GM12874 (cell line): ENCODE data around the gene TMEM72.

Experiments used
- TF ChIP-seq, protein P1 (sequence below): IDR thresholded peaks from 2 replicates; pipeline ENCODE4 v1.5.1; 2011; ENCODE audit warnings: low read depth, mild to moderate bottlenecking, control low read depth, low read length, moderate library complexity; ENCODE audit not compliant: insufficient read depth

TMEM72 gene

DNA sequence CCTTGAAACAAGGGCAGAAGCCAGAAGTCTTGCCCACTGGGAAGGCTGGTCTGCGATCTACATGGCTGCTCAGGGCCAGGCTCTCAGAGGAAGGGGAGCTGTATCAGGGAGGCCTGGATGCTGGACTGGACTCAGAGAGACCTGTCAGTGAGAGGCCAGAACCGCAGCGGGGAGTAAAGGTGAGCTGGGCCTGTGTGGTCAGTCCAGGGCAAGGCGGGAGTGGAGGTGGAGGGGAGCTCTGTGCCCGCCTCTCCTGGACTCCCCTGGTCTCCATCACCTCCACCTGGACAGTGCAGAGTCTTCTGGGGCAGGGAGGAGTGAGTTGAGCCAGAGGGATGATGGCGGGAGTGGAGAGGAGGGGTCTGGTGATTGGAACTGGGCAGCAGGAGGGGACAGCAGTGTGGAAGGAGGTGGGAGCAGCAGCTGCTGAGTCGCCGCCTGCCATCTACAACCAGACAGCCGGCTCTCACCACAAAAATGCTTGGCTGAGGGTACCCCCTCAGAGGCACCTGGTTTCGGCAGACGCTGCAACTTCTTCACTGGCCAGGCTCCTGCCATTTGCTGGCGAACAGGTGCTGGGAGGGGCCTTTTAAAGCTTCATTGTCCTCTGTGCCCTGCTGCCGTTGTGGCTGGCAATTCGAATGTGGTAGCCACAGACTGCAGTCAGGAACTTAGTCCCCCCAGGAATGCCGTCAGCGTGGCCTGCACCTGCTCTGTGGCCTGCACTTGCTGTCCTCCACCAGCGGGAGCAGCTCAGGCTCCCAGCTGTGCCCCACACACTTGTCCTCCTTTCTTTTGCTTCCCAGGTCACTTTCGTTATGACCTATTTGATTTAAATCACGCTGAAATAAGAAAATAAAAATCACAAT lies 52.0 kb downstream of the TMEM72 start:
- TF ChIP-seq, protein P1, sequence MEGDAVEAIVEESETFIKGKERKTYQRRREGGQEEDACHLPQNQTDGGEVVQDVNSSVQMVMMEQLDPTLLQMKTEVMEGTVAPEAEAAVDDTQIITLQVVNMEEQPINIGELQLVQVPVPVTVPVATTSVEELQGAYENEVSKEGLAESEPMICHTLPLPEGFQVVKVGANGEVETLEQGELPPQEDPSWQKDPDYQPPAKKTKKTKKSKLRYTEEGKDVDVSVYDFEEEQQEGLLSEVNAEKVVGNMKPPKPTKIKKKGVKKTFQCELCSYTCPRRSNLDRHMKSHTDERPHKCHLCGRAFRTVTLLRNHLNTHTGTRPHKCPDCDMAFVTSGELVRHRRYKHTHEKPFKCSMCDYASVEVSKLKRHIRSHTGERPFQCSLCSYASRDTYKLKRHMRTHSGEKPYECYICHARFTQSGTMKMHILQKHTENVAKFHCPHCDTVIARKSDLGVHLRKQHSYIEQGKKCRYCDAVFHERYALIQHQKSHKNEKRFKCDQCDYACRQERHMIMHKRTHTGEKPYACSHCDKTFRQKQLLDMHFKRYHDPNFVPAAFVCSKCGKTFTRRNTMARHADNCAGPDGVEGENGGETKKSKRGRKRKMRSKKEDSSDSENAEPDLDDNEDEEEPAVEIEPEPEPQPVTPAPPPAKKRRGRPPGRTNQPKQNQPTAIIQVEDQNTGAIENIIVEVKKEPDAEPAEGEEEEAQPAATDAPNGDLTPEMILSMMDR, result peak; percentile 40; the same call in 1 of the 2 replicates

DNA sequence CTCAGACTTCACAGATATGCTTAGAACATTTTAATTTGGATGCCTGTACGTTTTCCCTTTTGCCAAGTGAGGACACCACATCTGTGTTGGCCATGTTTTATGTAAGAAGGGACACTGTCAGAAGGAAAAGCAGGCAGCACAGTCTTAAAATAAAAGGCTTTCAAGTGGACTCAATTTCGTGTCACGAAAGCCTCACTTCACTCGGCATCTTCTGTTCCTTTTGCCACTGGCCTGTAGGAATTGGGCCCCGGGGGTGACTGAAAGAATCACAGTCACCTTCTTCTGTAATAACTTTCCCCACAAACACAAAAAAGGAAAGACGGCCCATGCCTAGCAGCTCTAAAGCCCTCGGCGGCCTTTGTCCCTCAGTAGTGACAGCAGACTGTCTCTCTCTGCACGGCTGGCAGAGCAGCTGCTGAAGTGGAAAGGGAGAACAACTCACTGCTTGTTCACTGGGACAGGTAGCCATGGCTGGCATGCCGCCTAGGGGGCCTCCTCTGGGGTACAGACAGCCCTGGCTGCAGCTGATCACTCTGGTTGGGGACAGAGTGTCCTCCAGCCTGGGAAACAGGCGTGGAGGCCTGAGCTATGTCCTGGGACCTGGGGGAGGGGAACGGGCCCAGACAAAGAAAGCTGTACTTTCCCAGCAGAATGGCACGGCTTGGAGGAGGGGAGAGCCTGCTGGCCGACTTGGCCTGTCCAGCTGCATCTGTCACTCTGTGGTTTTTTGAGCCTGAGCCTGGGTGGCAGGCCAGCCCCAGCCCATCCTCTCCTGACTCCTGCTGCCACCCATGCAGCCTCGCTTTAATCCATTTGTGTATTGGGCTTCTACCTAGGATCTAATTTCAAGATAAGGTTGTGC lies 52.9 kb downstream of the TMEM72 start:
- TF ChIP-seq, protein P1, result no peak

DNA sequence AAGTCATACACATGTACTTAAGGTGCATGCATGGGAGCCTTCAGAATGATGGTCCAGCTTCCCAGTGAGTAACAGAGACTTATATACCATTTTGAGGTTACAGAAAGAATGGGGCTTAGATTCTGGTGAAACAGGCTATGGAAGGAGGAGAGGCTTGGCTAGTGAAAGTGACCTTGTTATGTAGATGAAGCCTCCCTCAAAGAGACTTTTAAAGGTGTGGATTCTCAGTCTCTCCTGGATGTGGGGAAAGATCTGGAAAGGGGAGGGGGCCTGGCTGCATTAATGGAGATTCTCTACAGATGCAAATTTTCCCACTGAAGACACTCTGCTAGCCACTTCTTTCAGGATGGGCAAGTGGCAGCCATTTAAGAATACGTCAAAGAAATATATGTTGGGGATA lies 54.0 kb downstream of the TMEM72 start:
- TF ChIP-seq, protein P1, result no peak

DNA sequence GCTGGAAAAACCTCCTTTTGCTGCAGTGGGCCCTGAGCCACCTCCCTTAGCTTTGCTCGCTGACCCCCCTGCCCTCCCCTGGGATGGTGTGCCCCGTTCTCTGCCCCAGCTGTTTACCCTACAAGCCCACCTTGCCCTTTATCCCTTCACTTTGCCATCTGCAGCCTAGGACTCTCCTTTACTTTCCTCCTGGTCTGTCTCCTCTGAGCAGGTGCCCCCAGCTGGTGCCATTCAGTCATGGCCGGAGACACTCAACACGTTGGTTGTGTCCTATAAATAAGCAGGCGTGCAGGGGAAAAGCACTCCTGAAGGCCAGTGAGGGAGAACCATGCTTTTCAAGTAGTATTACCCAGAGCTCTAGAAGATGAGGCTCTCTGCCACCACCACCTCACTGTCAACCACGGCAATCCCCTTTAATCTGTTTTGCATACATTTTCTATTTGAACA lies 54.5 kb downstream of the TMEM72 start:
- TF ChIP-seq, protein P1, result 0 out of 2 replicates have a peak, but pooled peaks have one; percentile 11

DNA sequence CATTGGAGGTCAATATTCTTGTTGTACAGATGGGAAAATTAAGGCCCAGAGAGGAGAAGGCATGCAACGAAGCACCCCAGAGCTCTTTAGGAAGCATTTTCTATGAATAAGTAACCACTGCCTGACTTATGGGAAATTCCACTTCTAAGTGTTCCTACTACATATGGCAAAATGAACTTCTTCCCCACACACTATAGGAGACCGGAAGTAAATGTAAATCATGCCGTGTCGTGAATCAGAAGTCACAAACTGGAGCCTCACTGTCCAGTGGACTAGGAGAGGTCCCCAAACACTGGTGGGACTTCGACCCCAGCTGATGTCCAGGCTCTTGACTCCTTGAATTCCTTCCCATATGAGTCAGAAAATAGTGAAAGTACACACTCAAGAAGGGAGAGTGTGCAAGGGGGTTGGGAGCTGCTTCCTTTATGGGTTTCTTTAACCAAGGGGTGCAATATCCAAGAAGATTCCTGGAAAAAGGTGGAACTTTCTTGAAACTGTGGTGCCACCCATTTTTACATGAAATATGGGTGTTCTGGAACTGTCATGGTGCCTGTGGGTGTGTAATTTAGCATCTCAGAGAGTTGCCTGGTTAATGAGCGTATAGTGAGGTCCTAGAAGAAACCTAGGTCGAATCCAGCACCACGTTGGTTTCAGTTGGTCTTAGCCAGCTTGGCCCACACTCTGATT lies 55.1 kb downstream of the TMEM72 start:
- TF ChIP-seq, protein P1, result no peak

DNA sequence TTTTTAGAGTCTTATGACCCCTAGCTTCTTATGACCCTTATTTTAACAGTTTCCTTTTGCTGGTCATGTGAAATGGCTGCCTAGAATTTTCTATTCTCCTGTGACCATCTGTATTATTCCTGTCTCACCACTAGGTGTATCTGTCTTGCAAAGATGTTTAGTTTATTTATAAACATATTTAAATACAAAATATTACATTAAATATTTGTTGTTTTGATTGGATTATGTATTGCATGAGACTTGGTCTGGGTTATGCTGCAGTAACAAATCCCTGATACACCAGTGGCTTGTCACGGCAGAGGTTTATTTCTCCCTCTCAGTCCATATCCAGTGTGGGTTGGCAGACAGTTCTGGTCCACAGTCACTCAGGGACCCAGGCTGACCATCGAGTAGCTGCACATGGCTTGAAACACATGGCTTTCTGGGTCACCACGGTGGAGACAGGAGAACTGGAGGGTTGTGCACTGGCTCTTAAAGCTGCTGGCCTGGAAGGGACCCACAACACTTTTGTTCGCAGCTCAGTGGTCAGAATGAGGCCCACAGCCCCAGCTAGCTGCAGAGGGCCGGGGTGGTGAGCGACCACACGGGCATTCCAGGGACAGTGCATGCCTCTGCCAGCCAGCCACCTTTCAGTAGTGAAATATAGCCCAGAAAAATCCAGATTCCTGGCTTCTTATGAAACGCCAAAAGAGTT lies 55.8 kb downstream of the TMEM72 start:
- TF ChIP-seq, protein P1, result no peak
